AG09309 (cell line): ENCODE measurements around the gene GPC4.

Source experiments
- DNase-seq: peaks from one replicate; pipeline ENCODE4 v3.0.0-alpha.2; 2010; ENCODE audit warnings: low read depth
- H3K4me3 ChIP-seq: 2 replicates; pipeline ENCODE4 v1.5.1; 2011; ENCODE audit warnings: mild to moderate bottlenecking, low read depth, low read length, moderate library complexity; ENCODE audit not compliant: control insufficient read depth
- CTCF ChIP-seq: IDR thresholded peaks from 2 replicates; pipeline ENCODE4 v1.5.1; 2011; ENCODE audit warnings: mild to moderate bottlenecking, low read depth, low read length, inconsistent platforms; ENCODE audit not compliant: insufficient read depth, control insufficient read depth; ENCODE audit errors: missing control alignments

The GPC4 gene

GRCh38 chrX:133373386-133374079 is 41.8 kb downstream of the GPC4 start:
- TF ChIP-seq CTCF, result no peak
- no peak for DNase-seq
- H3K4me3 ChIP-seq, result no peak overlapping the region

GRCh38 chrX:133370696-133371275 is 44.5 kb downstream of the GPC4 start:
- DNase-seq, result no peak
- H3K4me3 ChIP-seq, result no peak overlapping the region
- no peak for TF ChIP-seq CTCF

GRCh38 chrX:133369065-133369464 is 46.2 kb downstream of the GPC4 start:
- no peak for DNase-seq
- no peak overlapping the region for H3K4me3 ChIP-seq
- no peak for TF ChIP-seq CTCF

- TF ChIP-seq CTCF, result no peak
- H3K4me3 ChIP-seq, result no peak overlapping the region
- no peak for DNase-seq
Measured at GRCh38 chrX:133366735-133367134, 48.6 kb downstream of the GPC4 start.

GRCh38 chrX:133365871-133366611 is 49.2 kb downstream of the GPC4 start:
- no peak for DNase-seq
- no peak for TF ChIP-seq CTCF
- H3K4me3 ChIP-seq, result no peak overlapping the region

- H3K4me3 ChIP-seq, result no peak overlapping the region
- DNase-seq, result no peak
- TF ChIP-seq CTCF, result no peak
Measured at GRCh38 chrX:133364865-133365264, 50.4 kb downstream of the GPC4 start.
